ENCODE measurements around the gene RAE1. TPM values are rescaled to one million over a fixed set of nuclear protein-coding genes. Genes with fewer than 3 reads are reported as not detected.

The RAE1 gene
- total and polyA plus RNA-seq, 2 of the 4 experiments (the other 2 are of a cell fraction), result 32.8 to 80.5 TPM

GRCh38 chr20:57389695-57390603 is 38.9 kb downstream of the RAE1 start (continued):
- TF ChIP-seq ELK1 (IDR thresholded peaks at IDR 0.05; ENCODE audit: borderline replicate concordance, low read depth, low read length) (no peak), POLR2A (IDR thresholded peaks at IDR 0.05; ENCODE audit: low read depth, low read length) (no peak)

Data from IMR-90 (cell line).